Measurements from ENCODE around the gene ENO3.

Gene ENO3

DNA sequence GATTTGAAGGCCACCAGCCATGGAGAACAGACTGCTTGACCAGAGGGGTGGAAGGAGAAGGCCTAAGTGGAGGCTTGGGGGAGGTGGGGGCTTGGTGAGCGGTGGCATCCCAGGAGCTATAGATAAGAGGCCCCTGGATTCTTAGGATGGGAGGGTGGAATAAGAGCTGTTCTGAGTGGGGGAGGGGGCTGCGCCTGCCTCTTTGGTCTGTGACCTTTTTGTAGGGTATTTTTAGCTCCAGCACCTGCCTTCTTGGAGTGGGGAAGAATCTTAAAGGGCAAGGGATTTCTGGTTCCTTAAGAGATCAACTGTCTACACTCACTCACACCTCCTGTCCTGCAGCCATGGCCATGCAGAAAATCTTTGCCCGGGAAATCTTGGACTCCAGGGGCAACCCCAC lies 567 bp downstream of the ENO3 start:
- no peak for DNase-seq

DNA sequence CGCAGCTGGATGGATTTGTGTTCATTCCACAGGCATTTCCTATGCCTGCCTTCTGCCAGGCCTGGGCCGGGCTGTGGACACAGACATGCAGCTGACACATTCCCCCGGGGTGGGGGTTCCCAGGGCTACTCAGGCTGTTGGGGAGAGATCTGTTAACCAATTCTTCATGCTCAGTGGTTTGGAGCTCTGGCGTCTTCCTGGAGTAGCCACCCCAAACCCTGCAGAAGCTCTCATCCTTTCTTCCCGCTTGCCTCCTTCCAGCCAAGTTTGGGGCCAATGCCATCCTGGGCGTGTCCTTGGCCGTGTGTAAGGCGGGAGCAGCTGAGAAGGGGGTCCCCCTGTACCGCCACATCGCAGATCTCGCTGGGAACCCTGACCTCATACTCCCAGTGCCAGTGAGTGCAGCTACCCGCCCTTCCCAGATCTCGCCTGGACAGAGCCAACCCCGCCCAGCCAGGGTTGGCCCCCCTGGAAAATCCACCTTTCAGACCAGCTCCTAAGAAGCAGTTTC lies 2.6 kb downstream of the ENO3 start:
- DNase-seq: peak; percentile 46

DNA sequence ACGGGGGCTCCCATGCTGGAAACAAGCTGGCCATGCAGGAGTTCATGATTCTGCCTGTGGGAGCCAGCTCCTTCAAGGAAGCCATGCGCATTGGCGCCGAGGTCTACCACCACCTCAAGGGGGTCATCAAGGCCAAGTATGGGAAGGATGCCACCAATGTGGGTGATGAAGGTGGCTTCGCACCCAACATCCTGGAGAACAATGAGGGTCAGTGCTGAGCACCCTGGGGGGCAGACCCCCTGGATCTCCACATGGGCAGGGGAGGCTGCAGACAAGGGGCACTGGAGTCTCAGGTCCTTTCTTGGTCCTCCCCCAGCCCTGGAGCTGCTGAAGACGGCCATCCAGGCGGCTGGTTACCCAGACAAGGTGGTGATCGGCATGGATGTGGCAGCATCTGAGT lies 4.2 kb downstream of the ENO3 start:
- DNase-seq: no peak

DNA sequence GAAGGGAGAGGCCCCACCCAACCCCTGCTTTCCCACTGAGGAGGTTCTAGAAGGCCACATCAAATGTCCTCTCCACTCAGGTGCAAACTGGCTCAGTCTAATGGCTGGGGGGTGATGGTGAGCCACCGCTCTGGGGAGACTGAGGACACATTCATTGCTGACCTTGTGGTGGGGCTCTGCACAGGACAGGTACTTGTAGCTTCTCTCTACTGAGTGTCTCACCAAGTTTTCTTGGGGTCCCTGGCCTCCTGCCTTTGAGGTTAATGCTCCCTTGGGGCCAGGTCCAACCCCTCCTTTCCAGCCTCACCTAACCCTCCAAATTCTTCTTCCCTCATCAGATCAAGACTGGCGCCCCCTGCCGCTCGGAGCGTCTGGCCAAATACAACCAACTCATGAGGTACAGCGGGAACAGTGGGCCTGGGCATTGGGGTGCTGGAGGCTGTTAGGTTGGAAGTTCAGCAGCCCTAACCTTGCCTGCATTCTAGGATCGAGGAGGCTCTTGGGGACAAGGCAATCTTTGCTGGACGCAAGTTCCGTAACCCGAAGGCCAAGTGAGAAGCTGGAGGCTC lies 5.7 kb downstream of the ENO3 start:
- DNase-seq: no peak

DNA sequence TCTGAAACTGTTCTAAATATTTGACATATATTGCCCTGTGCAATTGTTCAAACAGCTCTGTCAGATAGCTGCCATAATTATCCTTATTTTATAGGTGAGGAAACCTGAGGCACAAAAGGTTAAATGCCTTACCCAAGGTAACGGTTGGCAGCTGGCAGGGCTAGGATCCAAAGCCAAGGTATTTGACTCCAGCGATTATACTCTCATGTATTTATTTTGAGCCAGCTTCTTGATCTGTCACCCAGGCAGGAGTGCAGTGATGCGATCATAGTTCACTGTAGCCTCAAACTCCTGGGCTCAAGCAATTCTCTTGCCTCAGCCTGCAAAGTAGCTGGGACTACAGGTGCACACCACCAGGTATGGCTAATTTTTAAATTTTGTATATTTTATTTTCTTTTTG lies 7.2 kb downstream of the ENO3 start:
- no peak for DNase-seq

DNA sequence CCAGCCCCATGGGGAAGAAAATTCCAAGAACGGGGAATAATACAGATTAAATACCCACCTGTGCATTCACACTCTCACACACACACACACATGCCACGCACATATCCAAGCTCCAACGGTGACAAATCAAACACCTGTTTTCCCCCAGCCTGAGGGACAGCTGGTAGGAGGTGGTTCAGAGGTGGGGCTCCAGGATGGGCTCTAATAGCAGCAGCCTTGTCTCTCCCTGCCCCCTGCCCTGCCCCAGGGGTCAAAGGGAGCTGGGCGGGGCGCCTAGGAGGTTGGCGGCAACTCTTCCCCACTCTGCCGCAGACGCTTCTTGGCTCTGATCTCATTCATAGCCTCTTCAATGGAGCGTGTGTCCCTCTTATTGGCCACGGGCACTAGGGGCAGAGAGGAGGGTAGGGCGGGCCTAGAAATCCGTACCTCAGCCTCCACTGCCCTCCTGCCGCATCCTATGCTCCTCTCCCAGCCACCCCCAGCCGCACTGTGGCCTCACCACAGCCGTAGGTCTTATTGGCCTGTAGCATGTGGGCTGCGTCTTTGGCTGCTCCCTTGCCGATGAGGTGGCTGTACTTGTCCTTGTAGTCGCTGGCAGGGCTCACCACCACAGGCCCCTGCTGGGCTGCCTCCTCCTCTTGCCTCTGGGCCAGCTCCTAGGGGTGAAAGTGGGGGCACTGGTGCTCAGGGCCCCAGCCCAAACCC lies 8.5 kb downstream of the ENO3 start:
- no peak for DNase-seq

DNA sequence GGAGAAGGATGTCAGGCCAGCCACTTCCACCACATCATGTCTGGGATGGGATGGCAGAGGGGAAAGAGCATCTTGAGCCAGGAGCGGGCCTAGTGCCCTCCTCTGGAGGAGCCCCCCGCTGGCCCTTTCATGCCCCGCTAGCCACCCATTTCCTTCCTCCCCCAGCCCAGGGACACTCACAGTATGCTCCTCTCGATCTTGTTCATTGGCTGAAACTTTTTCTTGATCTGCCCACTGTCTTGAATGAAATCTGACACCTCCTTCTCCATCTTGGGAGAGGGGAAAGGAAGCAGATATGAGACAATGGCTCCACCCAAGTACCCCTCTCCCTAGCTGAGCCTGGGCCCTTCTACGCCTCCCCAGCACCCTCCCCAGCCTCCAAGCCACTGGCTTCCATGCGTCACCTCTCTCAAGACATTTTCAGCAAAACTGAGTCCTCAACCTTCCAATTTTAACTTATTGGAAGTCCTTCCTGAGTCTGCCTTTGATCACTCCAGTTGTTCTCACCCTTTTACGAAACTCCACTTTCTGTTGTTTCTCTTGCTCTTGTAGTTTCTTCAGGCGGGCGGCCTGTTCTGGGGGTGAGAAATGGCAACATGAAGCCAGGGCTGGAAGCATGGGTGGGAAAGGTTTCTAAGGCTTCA lies 9.5 kb downstream of the ENO3 start:
- no peak for DNase-seq

DNA sequence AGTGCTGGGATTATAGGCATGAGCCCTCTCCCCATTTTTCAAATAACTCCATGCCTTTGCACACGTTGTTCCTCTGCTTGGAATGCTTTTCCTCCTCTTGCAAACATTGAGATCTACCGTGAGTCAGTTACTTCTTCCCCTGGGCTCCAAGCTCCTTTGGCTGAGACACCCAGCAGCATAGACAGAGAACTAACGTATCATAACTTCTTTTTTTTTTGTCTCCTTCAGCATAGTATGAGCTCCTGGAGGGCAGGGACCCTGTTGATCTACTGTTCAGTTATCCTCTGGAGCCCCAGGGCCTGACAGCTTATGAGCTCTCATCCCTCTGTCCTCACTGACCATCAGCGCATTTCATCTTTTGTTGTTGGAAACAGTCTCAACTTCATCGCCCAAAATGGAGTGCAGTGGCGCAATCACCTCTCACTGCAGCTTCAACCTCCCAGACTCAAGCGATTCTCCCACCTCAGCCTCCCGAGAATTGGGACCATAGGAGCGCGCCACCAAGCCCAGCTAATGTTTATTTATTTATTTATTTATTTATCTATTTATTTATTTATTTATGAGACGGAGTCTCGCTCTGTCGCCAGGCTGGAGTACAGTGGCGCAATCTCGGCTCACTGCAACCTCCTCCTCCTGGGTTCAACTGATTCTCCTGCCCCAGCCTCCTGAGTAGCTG lies 14.5 kb downstream of the ENO3 start:
- no peak for DNase-seq

DNA sequence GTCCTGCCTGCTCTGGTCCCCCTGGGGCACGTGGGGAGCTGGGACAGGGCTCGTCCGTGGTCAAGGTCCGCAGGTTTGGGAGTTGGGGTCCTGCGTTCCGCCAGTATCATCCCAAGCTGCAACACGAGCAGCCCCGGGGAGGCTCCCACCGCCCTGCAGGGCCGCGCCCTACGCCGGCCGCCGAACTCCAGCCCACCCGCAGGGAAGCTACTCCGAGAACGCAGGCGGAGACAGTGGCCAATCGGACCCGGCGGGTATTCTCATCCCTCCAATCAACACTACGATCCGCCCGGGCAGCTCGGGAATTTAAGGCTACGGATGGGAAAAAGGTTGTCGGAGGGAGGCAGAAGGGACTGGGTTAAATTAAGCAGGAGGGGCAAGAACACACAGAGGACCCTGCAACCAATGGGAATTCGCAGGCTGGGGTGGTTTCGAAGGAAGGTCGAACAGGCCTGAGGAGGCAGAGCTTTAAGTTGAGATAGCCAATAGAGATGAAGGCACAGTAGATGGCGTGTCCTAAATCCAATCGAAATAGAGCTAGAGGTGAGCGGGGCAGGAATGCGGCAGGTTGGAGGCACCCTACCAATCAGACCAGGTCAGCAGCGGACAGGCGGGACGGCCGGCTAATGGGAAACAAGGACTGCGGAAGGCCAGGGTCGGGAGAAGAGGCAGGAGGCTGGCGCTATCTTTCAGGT lies 16.1 kb downstream of the ENO3 start:
- DNase-seq: peak; percentile 100

DNA sequence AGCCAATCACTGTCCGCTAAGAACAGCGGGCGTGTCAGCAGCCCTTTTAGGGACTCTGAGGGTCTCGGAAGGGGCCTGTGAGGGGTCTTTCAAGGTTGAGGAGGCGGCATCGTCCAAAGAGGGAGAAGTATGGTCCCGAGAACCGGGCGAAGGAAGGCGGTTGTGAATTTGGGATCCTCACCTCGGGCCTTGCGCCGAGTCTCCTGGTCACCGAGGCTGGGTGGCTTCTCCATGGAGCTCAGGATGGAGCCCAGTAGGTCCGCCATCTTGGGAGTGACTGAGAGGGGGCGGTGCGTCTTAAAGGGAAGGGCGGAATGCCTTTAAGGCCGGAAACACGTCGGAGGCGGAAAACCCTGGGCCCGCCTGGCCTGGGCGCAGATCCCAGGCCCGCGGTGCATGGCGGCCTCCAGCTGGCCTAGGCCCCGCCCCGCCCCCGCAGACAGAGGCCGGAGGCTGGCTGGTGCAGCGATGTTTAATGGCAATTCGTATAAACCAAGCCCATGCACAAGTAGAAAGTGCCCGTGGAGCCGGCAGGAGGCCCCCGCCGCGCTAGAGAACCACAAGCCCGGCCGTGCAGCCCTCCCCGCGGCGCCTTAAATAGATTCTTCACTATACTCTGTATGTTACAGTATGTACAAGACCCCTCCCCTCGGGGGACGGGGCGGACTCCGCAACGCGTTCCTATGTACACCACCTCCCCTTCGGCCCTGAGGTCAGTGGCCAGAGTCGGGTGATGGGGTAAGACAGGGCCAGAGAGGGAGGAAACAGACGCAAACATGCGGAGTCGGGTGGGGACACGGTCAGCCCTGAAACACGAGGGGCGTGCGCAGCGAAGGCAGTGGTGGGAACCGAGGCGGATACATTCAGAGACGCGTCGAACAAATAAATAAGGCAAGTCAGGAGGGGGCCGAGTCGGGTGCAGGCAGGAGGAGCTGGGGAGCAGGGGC lies 16.9 kb downstream of the ENO3 start, which contains the start of gene SPAG7:
Gene SPAG7, minus strand, starts transcription at position 279 of the 947 bp plus-strand sequence. Its CDS starts 13 bp downstream, at position 266.
- peak; percentile 98 for DNase-seq

DNA sequence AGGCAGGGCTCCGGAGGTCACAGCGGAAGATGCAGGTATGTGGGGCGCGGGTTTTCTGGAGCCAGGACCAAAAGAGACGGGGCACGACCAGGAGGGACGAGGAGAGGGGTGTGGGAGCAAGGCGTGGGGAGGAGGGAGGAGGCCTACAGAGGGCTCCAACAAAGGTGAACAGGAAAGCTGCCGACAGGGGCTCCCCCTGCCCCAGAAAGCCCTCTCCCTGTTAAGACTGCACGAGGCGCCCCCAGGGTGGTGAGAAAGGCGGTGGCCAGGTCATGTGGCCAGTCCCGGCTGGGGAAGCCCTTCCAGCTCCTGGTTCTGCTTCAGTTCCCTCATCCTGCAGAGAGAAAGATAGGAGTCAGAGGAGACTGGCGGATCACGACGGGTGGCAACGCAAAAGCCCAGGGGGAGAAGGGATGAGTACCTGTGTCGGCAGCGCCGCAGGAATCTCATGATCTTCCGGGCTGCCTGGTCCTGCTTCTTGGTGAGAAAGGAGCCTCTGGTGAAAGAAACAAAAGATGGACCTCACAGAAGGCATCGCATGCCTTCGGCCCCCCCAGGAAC lies 17.6 kb downstream of the ENO3 start:
- DNase-seq: no peak

DNA sequence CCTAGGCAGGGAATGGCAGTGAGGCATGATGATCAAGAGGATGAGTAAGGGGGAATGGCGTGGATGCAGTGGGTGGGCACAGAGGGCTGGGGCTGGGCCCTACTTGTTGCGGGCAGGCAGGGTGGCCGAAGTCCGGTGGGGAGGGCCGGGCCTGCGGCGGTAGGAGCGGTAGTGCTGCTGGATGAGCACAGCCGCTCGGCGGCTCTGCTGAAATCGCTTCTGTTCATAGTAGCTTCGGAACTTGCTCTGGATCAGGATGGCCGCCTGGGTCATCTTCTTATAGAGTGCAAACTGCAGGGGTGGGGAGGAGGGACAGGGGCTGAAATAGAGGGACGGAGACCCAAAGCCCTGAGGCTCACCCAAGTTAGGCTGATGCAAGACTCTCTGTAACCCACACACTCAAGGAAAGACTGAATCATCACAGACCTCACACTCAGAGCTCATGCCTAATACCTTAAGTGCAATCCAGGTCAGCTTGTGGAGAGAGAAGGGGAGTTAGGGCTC lies 18.2 kb downstream of the ENO3 start:
- DNase-seq: peak; percentile 94

DNA sequence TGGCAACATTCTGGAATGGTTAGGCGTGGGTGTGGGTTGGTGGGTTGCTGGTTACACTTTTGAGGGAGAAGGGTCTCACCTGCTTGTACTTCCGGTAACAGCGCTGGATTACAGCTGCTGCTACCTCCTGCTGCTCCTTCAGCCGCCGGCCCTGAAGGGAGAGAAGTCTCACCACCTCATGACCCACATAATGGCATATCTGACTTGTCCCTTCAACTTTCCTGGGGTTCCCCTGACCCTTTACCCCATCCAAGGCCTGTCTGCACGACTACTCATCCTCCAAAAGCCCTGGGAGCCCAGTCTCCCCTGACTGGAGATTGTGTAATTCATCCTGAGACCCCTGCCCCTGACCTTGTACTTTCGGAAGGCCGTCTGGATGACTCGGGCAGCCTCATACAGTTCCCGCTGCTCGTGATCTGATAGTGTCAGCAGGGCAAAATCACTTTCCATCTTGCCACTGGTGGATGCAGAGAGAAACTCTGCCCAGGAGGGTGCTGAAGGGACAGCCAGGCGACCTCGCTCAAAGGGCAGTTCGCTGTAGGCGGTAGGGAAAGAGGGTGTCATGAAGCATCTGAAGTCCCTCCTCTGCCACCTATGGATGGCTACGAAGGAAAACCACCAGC lies 18.7 kb downstream of the ENO3 start:
- DNase-seq: no peak

DNA sequence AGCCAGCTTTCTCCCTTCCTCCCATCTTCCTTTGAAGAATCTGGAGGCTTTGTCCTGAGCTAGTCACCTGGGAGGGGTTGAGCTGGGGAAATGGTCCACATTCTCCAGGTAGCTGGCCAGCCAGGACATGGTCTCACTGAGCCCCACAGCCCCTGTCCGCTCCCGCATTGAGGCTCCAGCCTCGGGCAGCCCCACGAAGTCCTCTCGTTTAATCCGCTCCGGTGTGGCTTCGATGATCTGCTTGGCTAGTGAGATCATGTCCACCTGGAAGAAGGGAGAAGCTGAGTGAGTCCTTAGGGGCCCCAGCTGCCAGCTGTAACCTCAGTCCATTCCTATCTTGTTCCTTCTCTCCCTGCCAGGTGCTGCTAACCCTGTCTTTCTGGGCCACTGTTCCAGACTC lies 19.4 kb downstream of the ENO3 start:
- DNase-seq: no peak

DNA sequence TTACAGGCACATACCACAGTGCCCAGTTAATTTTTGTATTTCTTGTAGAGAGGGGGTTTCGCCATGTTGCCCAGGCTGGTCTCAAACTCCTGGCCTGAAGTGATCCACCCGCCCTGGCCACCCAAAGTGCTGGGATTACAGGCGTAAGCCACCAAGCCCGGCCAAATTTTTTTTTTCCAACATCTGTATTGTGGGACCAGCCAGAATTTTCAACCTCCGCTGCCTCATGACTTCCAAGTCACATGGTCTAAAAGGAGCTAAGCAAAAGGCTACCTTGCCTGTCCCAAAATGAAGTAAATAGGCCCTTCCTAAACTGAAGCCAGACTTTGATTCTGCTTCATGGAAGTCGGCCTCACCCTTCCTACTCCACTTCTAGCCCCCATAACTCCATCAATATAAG lies 20.9 kb downstream of the ENO3 start:
- DNase-seq: no peak

DNA sequence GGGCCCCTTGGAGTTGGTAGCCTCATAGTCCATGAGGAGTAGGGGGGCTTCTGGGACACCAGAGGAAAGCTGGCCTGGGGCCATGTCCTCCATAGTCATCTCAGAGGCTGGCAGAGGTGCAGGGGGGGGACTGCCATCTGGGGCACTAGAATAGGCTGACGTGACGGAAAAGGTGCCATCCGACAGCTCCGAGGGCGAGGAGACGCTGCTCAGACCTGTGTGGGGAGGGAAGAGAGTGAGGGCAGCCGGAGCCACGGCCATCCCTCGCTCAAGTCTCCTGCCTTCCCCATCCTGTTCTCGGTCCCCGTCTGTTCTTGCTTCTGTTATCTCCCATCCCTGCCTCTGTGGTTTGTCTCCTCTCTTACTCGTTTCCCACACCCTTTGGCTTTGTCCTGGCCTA lies 21.4 kb downstream of the ENO3 start:
- no peak for DNase-seq

DNA sequence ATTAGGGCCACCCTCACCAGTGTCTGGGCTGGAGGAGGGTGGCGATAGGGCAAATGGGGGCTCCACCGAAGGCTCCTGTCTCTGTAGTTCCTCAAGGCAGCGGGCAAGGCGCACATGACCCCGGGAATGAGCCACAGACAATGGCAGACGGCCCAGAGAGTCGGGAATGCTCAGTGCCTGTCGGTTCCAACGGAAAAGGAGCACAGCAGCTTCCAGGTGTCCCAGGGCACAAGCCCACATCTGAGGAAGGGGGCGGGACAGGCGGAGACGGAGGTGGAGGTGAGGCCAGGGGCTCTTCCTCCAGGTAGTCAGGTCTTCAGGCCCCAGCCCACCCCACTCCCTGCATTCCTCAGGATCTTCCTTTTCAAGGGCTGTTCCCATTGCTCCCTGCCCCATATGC lies 21.8 kb downstream of the ENO3 start:
- no peak for DNase-seq

DNA sequence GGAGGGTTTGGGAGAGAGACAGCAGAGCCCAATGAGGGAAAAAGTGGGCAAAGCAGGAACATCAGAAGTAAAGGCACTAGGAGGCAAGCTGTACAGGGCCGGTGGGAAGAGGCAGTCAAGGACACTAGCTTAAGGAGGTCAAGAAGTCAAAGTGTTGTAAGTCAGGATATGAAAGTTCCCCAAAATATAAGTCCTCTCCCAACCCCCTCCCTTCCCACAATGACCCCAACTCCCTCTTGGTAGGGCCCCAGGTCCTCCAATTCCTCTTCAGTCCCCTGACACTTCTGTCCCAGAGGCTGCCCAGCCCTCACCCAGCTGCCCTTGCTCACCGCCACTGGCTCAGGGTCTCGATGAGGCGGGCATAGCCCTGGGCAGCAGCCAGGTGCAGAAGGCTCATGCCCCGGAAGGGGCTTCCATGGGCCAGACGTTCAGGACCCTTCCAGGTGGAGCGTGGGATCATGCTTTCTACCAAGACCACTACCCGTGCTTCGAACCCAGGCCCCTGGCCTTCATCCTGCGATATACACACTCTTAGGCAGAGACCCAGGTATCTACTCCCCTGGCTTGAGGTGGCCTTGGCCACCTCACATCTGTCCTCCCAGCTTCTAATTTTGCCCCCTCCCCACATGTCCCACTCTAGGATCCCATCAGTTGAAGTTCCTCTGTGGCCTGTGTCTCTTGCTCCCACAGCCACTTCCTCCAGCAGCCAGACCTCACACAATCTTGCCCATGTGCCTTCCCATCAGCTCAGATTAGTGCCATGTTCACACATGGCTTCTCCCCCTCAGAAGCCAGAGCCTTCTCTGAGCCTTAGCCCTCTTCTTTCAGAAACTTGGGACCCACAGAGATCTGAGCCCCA lies 22.6 kb downstream of the ENO3 start:
- DNase-seq: no peak

DNA sequence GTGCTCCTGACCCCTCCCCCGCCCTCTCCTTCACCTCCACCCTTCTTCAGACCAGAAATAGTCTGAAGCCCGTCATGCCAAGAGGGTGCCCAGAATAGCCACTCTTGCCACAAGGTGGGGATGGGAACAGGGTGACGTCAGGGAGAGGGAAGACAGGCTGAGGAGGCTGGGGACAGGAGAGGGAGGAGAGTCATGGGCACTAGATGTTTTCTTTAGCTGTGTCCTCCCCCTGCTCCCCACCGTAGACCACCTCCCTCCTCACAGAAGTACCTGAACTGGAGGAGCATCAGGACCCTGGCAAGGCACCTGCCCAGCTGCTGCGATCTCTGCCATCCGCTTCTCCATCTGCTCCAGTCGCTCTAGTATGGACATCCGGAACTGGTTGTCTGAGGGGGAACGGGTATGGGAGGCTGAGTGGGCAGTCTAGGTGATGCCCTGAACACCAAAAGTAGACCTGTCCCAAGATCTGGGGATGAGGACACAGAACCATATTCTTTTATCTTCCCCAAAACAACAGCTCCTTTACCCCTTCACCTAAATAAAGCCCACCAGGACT lies 23.3 kb downstream of the ENO3 start:
- DNase-seq: no peak
